ENCODE data around the gene LMOD1.

The LMOD1 gene

GRCh38 chr1:201850053-201850397 lies 96.3 kb downstream of the LMOD1 start:
- peaks cover 13% of the 10 kb centered on the region for H3K4me1 Mint-ChIP-seq (ENCODE audit: low read depth)
- peaks cover 69% of the 10 kb centered on the region for H3K36me3 Mint-ChIP-seq (ENCODE audit: low read depth)
- no peak overlapping the region for H3K4me3 Mint-ChIP-seq
- H3K9me3 Mint-ChIP-seq: no peaks in the 10 kb centered on the region
- no peak overlapping the region for H3K27ac Mint-ChIP-seq
- H3K27me3 Mint-ChIP-seq: no peaks in the 10 kb centered on the region

- Mint-ChIP-seq H3K36me3 (ENCODE audit: low read depth) (peaks cover 63% of the 10 kb centered on the region), H3K4me1 (ENCODE audit: low read depth) (peaks cover 13% of the 10 kb centered on the region), H3K4me3 (no peak overlapping the region), H3K27me3 (no peaks in the 10 kb centered on the region), H3K9me3 (no peaks in the 10 kb centered on the region), H3K27ac (no peak overlapping the region)
Observed at GRCh38 chr1:201849372-201850052, 96.8 kb downstream of the LMOD1 start.

DNA sequence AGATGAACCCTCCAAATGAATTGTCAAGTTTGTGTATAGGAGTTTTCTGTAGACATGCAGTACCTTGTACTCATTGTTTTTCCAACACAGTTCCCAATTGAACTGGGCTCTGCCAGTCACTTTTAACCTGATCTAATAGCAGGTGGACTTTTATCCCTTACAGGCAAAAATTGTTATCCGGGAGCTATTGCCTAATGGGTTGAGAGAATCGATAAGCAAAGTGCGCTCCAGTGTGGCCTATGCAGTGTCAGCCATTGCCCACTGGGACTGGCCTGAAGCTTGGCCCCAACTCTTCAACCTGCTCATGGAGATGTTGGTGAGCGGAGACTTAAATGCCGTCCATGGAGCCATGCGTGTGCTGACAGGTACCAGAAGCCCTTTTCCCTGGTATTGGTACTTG lies 98.1 kb downstream of the LMOD1 start:
- peaks cover 13% of the 10 kb centered on the region for H3K4me1 Mint-ChIP-seq (ENCODE audit: low read depth)
- H3K27me3 Mint-ChIP-seq: no peaks in the 10 kb centered on the region
- no peaks in the 10 kb centered on the region for H3K9me3 Mint-ChIP-seq
- no peak overlapping the region for H3K4me3 Mint-ChIP-seq
- H3K27ac Mint-ChIP-seq: no peak overlapping the region
- H3K36me3 Mint-ChIP-seq (ENCODE audit: low read depth): peaks cover 56% of the 10 kb centered on the region

DNA sequence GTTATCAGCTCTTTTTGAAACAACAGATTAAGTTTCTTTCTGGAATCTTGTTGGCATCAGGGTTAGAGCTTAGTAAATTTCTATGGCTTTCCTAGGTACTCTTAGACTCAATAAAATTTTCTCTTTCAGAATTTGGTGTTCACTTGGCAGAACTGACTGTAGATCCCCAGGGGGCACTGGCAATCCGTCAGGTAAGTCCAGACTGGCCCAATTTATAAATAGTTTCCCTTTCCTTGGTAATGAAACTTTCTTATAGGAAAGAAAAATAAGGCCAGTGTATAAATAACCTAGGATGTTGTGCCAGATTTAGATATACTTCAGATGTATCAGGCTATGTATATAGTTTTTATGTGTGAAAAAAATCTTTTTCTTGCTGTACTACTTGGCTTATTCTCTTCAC lies 99.2 kb downstream of the LMOD1 start:
- H3K27me3 Mint-ChIP-seq: no peaks in the 10 kb centered on the region
- H3K4me3 Mint-ChIP-seq: no peak overlapping the region
- peaks cover 16% of the 10 kb centered on the region for H3K4me1 Mint-ChIP-seq (ENCODE audit: low read depth)
- H3K36me3 Mint-ChIP-seq (ENCODE audit: low read depth): peaks cover 49% of the 10 kb centered on the region
- H3K27ac Mint-ChIP-seq: no peak overlapping the region
- no peaks in the 10 kb centered on the region for H3K9me3 Mint-ChIP-seq

All from stimulated activated naive CD8-positive, alpha-beta T cell treated with anti-CD3 and anti-CD28 coated beads, Interleukin-15, Interleukin-2, amounts not matched to agents 100 ng/mL and 50 ng/mL, for 24 hours (primary cell).